Measurements from ENCODE around the gene RFTN1.

DNA sequence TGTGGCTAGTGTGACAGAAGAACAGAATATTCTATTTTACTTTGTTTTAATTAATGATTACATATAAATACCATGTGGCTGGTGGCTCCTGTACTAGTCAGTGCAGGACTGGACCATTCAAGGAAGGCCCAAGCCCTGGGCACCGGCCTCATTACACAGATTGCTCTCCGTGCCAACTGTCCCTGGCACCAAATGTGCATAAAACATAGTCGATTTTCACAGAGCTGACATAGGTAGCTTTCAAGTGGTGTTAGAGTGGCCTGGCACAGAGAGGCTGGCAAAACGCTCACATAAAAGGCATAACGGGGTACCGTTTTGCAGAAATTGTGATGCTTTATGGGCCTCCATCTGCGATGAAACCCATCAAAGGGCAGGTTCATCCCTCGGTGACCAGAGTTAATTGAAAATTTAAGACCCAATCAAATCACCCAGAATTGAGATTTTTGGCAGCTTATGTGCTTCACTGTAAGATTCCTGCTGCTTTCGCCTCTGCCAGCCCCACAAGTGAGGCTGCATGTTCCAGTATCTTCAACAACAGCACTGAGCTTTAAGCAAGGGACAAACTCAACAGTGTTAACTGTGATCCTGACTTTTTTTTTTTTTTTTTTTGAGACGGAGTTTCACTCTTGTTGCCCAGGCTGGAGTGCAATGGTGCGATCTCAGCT, 25.9 kb downstream of the RFTN1 start:
- TF ChIP-seq, protein P1, sequence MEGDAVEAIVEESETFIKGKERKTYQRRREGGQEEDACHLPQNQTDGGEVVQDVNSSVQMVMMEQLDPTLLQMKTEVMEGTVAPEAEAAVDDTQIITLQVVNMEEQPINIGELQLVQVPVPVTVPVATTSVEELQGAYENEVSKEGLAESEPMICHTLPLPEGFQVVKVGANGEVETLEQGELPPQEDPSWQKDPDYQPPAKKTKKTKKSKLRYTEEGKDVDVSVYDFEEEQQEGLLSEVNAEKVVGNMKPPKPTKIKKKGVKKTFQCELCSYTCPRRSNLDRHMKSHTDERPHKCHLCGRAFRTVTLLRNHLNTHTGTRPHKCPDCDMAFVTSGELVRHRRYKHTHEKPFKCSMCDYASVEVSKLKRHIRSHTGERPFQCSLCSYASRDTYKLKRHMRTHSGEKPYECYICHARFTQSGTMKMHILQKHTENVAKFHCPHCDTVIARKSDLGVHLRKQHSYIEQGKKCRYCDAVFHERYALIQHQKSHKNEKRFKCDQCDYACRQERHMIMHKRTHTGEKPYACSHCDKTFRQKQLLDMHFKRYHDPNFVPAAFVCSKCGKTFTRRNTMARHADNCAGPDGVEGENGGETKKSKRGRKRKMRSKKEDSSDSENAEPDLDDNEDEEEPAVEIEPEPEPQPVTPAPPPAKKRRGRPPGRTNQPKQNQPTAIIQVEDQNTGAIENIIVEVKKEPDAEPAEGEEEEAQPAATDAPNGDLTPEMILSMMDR (IDR thresholded peaks at IDR 0.05), result no peak
- no peak for TF ChIP-seq POLR2A (IDR thresholded peaks at IDR 0.05)

All from uterus (tissue), 2 donors.